Activated B cell treated with CpG ODN at 0.5 μM for 24 hours (primary cell): Measurements from ENCODE around the gene VSTM4. TPM values are rescaled to one million over a fixed set of nuclear protein-coding genes. Genes with fewer than 3 reads are reported as not detected.

ENCODE experiments used
- ATAC-seq: fragments of 200-7000 bp; cut with Tn5 transposase; one replicate; pipeline ENCODE4 v1.10.0; 2021; ENCODE audit warnings: low read depth, mild to moderate bottlenecking, moderate library complexity
- CTCF ChIA-PET: fragments of 350-600 bp; sonication (Branson Sonifier 250); formaldehyde crosslinking; loops from one replicate; lab custom pipeline; 2021; ENCODE audit warnings: antibody characterized with exemption; lab: Charles Lee
- POLR2A ChIA-PET: fragments of 350-600 bp; sonication (Branson Sonifier 250); formaldehyde crosslinking; loops from one replicate; lab custom pipeline; 2021; ENCODE audit warnings: antibody characterized with exemption; lab: Charles Lee
- DNase-seq: peaks from one replicate; pipeline ENCODE4 v3.0.0; 2022
- H3K27ac Mint-ChIP-seq: one replicate; pipeline ENCODE4 v1.8.0; 2020; ENCODE audit warnings: mixed read lengths
- H3K27me3 Mint-ChIP-seq: one replicate; pipeline ENCODE4 v1.8.0; 2021; ENCODE audit warnings: mixed read lengths
- H3K36me3 Mint-ChIP-seq: one replicate; pipeline ENCODE4 v1.8.0; 2021; ENCODE audit warnings: low read depth, mixed read lengths
- H3K4me1 Mint-ChIP-seq: one replicate; pipeline ENCODE4 v1.8.0; 2021; ENCODE audit warnings: mixed read lengths
- H3K4me3 Mint-ChIP-seq: one replicate; pipeline ENCODE4 v1.8.0; 2020; ENCODE audit warnings: mild to moderate bottlenecking, mixed read lengths
- H3K9me3 Mint-ChIP-seq: one replicate; pipeline ENCODE4 v1.8.0; 2020; ENCODE audit warnings: mixed read lengths
- intact Hi-C: fragments of 100-400 bp; cut with micrococcal nuclease; formaldehyde crosslinking; loops from one replicate; pipeline ENCODE4 v1.15.1; 2024
- total RNA-seq: library from RNA; stranded (reverse); gene quantifications from 2 replicates; pipeline ENCODE4 v1.2.3, GENCODE V29; 2022
- TF ChIP-seq, protein P1 (sequence below): fragments of 200-600 bp; IDR thresholded peaks from one replicate; pipeline ENCODE4 v1.8.0; 2022; ENCODE audit warnings: antibody characterized with exemption, mild to moderate bottlenecking

Gene VSTM4
- total RNA-seq, 1 donor from 2014 or later = not detected

GRCh38 chr10:49049660-49050059, 65.7 kb downstream of the VSTM4 start:
- intact Hi-C loops = no loop called here
- CTCF ChIA-PET = no interaction called here
- POLR2A ChIA-PET = no interaction called here
- ATAC-seq (no peak), DNase-seq (no peak)
- TF ChIP-seq, protein P1, sequence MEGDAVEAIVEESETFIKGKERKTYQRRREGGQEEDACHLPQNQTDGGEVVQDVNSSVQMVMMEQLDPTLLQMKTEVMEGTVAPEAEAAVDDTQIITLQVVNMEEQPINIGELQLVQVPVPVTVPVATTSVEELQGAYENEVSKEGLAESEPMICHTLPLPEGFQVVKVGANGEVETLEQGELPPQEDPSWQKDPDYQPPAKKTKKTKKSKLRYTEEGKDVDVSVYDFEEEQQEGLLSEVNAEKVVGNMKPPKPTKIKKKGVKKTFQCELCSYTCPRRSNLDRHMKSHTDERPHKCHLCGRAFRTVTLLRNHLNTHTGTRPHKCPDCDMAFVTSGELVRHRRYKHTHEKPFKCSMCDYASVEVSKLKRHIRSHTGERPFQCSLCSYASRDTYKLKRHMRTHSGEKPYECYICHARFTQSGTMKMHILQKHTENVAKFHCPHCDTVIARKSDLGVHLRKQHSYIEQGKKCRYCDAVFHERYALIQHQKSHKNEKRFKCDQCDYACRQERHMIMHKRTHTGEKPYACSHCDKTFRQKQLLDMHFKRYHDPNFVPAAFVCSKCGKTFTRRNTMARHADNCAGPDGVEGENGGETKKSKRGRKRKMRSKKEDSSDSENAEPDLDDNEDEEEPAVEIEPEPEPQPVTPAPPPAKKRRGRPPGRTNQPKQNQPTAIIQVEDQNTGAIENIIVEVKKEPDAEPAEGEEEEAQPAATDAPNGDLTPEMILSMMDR = no peak
- Mint-ChIP-seq H3K27me3 (peaks cover 12% of the 10 kb centered on the region), H3K4me1 (no peaks in the 10 kb centered on the region), H3K4me3 (no peak overlapping the region), H3K9me3 (no peaks in the 10 kb centered on the region), H3K36me3 (no peaks in the 10 kb centered on the region), H3K27ac (no peak overlapping the region)

GRCh38 chr10:49047128-49047639, 68.1 kb downstream of the VSTM4 start:
- no peaks in the 10 kb centered on the region for H3K36me3 Mint-ChIP-seq
- CTCF ChIA-PET = no interaction called here

DNA sequence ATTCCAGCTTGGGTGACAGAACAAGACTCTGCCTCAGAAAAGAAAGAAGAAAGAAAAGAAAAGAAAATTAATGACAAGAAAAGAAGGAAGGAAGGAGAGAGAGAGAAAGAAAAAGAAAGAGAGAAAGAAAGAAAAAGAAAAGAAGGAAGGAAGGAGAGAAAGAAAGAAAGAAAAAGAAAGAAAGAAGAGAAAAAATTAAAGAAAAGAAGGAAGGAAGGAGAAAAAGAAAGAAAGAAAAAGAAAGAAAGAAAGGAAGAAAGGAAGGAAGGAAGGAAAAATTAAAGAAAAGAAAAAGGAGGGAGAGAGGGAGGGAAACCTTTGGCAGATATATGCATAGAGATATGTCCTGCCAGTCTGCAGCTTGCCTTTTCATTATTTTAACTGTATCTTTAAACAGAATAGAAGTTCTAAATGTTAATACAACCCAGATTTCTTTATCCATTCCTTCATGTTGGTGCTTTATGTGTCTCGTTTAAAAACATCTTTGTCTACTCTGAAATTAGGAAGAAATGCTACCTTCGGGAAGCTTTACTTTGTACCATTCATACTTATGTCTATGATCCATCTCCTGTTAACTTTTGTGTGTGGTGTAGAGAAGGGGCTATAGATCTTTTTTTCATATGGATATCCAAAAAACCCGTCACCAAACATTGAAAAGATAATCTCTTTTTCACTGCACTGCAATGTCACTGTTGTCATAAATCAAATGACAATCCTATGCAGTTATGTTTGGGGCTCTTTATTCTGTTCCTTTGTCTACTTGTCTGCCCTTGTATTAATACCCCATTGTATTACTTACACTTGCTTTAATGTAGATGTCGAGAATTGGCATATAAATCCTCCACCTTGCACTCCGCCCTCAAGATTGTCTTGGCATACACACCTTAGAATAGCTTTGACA, 70.8 kb downstream of the VSTM4 start:
- Mint-ChIP-seq H3K36me3 (no peaks in the 10 kb centered on the region), H3K27ac (no peak overlapping the region), H3K9me3 (no peaks in the 10 kb centered on the region), H3K4me3 (no peak overlapping the region), H3K4me1 (no peaks in the 10 kb centered on the region), H3K27me3 (peaks cover 8% of the 10 kb centered on the region)
- intact Hi-C loops = no loop called here
- POLR2A ChIA-PET = no interaction called here
- TF ChIP-seq, protein P1 = no peak
- ATAC-seq (no peak), DNase-seq (no peak)
- CTCF ChIA-PET = no interaction called here

More at GRCh38 chr10:49047128-49047639, 68.1 kb downstream of the VSTM4 start:
- Mint-ChIP-seq H3K4me1 (no peaks in the 10 kb centered on the region), H3K27me3 (peaks cover 12% of the 10 kb centered on the region), H3K9me3 (no peaks in the 10 kb centered on the region), H3K27ac (no peak overlapping the region), H3K4me3 (no peak overlapping the region)
- ATAC-seq = no peak
- POLR2A ChIA-PET = no interaction called here
- intact Hi-C loops = no loop called here
- TF ChIP-seq, protein P1 = no peak
- no peak for DNase-seq

- Mint-ChIP-seq H3K36me3 (no peaks in the 10 kb centered on the region), H3K4me3 (no peak overlapping the region), H3K9me3 (no peaks in the 10 kb centered on the region), H3K27ac (no peak overlapping the region), H3K27me3 (peaks cover 4% of the 10 kb centered on the region), H3K4me1 (no peaks in the 10 kb centered on the region)
- DNase-seq = no peak
- intact Hi-C loops = no loop called here
- no peak for ATAC-seq
- CTCF ChIA-PET = no interaction called here
- TF ChIP-seq, protein P1 = no peak
- POLR2A ChIA-PET = no interaction called here
Observed at GRCh38 chr10:49040601-49041000, 74.7 kb downstream of the VSTM4 start.

GRCh38 chr10:49039409-49039808, 75.9 kb downstream of the VSTM4 start:
- peaks cover 4% of the 10 kb centered on the region for H3K27me3 Mint-ChIP-seq
- DNase-seq (no peak), ATAC-seq (no peak)
- TF ChIP-seq, protein P1 = no peak
- CTCF ChIA-PET = no interaction called here
- POLR2A ChIA-PET = no interaction called here
- no peaks in the 10 kb centered on the region for H3K9me3 Mint-ChIP-seq
- H3K4me1 Mint-ChIP-seq = no peaks in the 10 kb centered on the region
- no peak overlapping the region for H3K4me3 Mint-ChIP-seq
- no peaks in the 10 kb centered on the region for H3K36me3 Mint-ChIP-seq
- no peak overlapping the region for H3K27ac Mint-ChIP-seq
- intact Hi-C loops = no loop called here
